Renal pelvis (tissue), 4 donors: Measurements from ENCODE around the gene TRPM1. TPM values are rescaled to one million over a fixed set of nuclear protein-coding genes. Genes with fewer than 3 reads are reported as not detected.

Experiments
- DNase-seq: peaks from one replicate; pipeline ENCODE4 v3.0.0-alpha.2; 2013
- polyA plus RNA-seq, 3 donors: library from polyadenylated mRNA; unstranded; fragments of 120-200 nt; gene quantifications; one replicate each; pipeline ENCODE4 v1.2.1, GENCODE V29; 2013; ENCODE audit not compliant: insufficient read length in 3 of 3

Gene TRPM1
- polyA plus RNA-seq, 3 donors = 0.09 to 0.21 (median 0.21) TPM

GRCh38 chr15:31049682-31050615 is 51.6 kb downstream of the TRPM1 start:
- DNase-seq = no peak

- no peak for DNase-seq
Observed at GRCh38 chr15:31049111-31049510, 52.4 kb downstream of the TRPM1 start.

GRCh38 chr15:31047437-31047836 is 54.1 kb downstream of the TRPM1 start:
- no peak for DNase-seq

- no peak for DNase-seq
Observed at GRCh38 chr15:31046759-31047359, 54.7 kb downstream of the TRPM1 start.

GRCh38 chr15:31045606-31046005 is 55.9 kb downstream of the TRPM1 start:
- DNase-seq = no peak

GRCh38 chr15:31042751-31043150 is 58.8 kb downstream of the TRPM1 start:
- DNase-seq = no peak

DNA sequence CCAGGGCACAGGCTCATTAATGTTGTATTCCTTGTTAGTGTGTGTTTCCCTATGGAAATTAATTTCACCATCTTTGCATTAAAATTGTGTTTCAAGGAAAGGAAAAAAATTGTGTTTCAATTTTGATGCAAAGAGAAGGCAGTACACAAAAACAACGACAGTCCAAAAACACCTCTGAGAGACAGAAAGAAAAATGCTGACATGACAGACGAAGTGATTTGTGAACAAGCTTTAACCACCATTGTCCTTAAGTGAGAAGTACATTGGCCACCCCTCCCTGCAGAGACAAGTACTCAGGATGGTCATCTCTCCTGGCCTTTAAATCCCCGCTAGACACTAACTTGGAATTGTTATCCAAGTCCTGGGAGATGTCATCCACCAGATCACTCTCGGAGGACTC is 59.9 kb downstream of the TRPM1 start:
- DNase-seq = no peak

DNA sequence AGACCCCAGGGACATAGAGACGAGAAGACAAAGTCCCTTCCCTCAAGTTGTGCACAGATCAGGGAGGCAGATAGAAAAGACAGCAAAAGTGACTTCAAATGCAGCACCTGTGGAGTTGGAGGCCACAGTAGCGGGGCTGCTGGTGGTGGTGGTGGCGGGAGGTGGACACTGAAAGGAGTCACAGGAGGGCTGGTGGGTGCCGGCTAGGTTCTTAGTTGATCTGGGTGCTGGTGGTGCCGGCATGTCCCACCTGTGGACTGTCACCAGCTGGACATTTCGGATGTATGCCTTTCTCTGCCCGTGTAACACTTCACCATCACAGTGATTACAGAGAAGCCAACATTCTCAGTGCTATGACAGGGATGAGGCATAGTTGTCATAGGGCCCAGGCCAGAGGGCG is 60.9 kb downstream of the TRPM1 start:
- DNase-seq = no peak

DNA sequence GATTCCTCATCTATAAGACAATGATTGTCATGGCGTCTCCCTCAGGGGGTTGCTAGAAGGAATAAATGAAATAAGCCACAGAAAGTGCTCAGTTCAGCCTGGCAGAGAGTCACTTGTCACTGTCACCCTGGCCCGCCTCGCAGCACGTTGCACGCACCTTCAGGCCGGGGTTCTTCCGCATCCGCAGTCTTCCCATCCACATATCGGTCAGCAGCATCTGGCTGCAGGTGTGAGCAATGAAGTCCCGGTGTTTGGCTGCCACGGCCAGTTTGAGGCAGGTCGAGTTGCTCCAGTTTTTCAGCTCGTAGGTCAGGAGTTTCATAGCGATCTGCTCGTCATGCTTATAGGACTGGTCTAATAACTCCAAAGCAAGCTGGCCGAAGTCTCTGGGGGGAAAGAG is 61.6 kb downstream of the TRPM1 start:
- no peak for DNase-seq

- DNase-seq = no peak
Observed at GRCh38 chr15:31037731-31038477, 63.6 kb downstream of the TRPM1 start.

DNA sequence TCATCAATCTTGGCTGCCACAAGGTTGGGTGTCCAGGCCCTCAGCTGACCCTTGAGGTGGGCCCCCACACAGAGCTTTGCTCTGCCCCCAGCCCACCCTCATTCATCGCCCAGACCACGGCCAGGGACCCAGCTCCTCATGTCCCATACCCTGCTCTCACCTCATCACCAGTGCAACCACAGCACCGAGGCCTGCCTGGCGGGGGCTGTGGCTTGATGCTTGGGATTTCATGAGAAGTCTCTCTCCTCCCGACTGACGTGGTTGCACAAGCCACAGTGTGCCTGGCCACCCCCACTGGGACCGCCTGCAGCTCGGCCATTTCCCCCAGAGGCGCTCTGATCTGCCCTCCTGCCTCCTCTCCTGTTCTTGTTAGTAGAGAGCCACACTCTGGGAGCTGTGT is 64.7 kb downstream of the TRPM1 start:
- DNase-seq = no peak

DNA sequence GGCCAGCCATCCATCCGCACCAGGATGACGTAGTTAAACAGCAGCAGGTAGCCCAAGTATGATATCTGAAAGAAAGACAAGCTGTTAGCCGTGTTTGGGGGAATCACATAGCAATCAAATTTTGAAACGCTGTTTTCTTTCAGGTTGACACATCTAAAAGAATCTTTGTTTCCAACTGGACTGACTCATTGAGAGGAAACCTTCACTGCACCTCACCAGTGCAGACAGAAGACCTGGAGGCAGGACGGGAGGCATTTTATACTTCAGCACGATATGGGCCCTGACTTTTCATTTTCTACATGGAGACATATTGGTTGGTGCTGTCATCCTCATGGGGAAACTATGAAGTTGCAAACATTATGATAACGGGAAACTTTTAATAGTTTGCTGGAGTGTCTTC is 65.9 kb downstream of the TRPM1 start:
- DNase-seq = no peak

DNA sequence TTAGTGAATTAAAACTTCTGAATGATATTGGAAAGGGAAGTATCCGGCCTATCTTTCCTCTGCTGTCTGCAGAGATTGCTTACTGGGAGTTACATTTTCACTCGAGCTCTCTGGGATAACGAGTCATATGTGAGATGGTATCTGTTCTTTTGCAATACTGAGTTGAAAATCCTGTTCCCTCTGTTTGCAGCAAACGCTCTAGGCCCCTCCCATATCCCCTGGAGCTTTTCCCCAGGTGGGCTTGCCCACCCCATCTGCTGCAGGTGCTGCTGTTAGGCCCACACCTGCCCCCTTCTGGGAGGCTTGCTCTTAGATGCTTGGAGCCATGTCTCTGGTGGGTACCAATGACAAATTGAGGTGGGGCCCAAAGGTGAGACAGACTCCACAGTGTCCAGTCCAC is 67.4 kb downstream of the TRPM1 start:
- DNase-seq = no peak

GRCh38 chr15:31032961-31033371 is 68.6 kb downstream of the TRPM1 start:
- peak; percentile 62 for DNase-seq

- no peak for DNase-seq
Observed at GRCh38 chr15:31031471-31032067, 70.0 kb downstream of the TRPM1 start.

GRCh38 chr15:31027910-31028578 is 73.5 kb downstream of the TRPM1 start:
- DNase-seq = no peak

- no peak for DNase-seq
Observed at GRCh38 chr15:31025996-31026395, 75.5 kb downstream of the TRPM1 start.

DNA sequence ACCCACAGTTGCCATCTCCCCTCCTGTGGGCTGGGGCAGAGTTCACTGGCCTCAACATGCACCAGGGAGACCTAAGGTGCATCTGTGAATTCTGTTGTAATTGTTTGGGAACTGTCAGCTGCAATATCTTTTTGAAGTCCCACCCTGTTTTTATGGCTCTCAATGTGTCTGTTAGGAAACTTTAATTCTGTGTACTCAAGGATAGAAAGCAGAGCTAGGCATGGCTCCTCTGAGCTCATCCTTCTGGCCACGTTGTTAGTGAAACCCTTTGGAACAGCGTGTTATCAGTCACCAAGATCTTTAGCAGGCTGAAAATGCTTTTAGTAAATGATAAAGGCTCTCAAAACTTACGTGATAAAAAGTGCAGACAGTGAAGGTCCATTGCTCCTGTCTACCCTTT is 76.5 kb downstream of the TRPM1 start:
- DNase-seq = no peak

DNA sequence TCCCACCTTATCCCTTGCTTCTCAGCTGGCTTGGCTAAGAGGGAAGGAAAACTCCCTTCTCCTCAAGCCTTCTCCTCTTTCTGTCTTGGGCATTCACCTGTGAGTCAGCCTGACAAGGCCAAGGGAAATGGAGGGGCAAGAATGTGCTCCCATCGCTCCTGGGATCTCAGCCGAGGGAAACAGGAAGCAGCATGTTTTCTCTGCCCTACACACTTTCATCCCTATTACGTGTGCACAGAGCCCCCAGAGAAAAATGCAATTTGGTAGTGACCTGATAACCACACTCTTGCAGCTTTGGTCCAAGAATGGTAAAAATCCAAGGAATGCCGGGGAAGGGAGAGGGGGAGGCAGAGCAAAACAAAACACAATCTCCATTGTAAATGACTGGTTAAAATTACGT is 77.2 kb downstream of the TRPM1 start:
- DNase-seq = peak; percentile 83

GRCh38 chr15:31023841-31024240 is 77.7 kb downstream of the TRPM1 start:
- no peak for DNase-seq

GRCh38 chr15:31021067-31021665 is 80.4 kb downstream of the TRPM1 start:
- no peak for DNase-seq
